Panc1 (cell line): Measurements from ENCODE around the gene TWNK.

ENCODE experiments used
- POLR2AphosphoS5 ChIP-seq: IDR thresholded peaks from 2 replicates; pipeline ENCODE4 v1.6.1; 2012; ENCODE audit warnings: mild to moderate bottlenecking, low read depth, low read length, moderate library complexity
- TF ChIP-seq, protein P1 (sequence below): fragments of 450-650 bp; IDR thresholded peaks from 2 replicates; pipeline ENCODE4 v1.5.1; 2017; ENCODE audit warnings: mild to moderate bottlenecking

DNA sequence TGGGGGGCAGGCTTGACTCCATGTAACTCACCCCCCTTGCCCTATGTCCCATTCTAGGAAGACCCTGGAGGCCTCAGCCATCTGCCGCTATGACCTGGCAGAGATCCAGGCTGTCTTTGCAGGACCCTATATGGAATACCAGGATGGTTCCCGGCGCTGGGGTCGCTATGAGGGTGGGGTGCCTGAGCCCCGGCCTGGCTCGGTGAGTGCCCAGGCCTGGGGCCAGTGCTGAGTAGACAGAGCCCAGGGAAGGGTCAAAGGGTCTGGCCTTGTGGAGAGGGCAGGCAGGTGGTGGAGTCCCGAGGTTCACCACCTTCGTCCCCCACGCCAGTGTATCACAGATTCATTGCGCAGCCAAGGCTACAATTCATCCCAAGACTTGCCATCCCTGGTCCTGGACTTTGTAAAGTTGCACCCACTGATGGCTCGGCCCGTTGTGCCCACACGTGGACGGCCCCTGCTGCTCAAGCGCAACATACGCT is 7.5 kb upstream of the TWNK start:
- no peak for TF ChIP-seq POLR2AphosphoS5
- TF ChIP-seq, protein P1, sequence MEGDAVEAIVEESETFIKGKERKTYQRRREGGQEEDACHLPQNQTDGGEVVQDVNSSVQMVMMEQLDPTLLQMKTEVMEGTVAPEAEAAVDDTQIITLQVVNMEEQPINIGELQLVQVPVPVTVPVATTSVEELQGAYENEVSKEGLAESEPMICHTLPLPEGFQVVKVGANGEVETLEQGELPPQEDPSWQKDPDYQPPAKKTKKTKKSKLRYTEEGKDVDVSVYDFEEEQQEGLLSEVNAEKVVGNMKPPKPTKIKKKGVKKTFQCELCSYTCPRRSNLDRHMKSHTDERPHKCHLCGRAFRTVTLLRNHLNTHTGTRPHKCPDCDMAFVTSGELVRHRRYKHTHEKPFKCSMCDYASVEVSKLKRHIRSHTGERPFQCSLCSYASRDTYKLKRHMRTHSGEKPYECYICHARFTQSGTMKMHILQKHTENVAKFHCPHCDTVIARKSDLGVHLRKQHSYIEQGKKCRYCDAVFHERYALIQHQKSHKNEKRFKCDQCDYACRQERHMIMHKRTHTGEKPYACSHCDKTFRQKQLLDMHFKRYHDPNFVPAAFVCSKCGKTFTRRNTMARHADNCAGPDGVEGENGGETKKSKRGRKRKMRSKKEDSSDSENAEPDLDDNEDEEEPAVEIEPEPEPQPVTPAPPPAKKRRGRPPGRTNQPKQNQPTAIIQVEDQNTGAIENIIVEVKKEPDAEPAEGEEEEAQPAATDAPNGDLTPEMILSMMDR: no peak
